Spleen (tissue), 7 donors: Measurements from ENCODE around the gene SORBS1.

Source experiments
- POLR2A ChIP-seq, 3 donors: fragments of 450-650 bp; IDR thresholded peaks; one replicate each; pipeline ENCODE4 v1.5.1; 2017; ENCODE audit warnings: antibody characterized with exemption in 3 of 3, mild to moderate bottlenecking in 1 of 3
- TF ChIP-seq, protein P1 (sequence below), 11 experiments: fragments of 200-600 bp in 7 of 11; fragments of 450-650 bp in 4 of 11; sonication (generic) in 4 of 11; IDR thresholded peaks in 8 of 11; conservative IDR thresholded peaks in 3 of 11; 1 replicate in 7 of 11; 2 replicates in 4 of 11; pipeline versions ENCODE4 v1.4.0 to v1.8.0; 2016 to 2021; ENCODE audit warnings: antibody characterized with exemption in 11 of 11, inconsistent platforms in 4 of 11, mild to moderate bottlenecking in 1 of 11
- donor health status: DM: no; HTN: no; CAD: no; lungs with moderate emphysema.
- donor health status: DM: no; HTN: no; CAD: no.
- donor health status: DM: no; HTN: no; CAD: no.

DNA sequence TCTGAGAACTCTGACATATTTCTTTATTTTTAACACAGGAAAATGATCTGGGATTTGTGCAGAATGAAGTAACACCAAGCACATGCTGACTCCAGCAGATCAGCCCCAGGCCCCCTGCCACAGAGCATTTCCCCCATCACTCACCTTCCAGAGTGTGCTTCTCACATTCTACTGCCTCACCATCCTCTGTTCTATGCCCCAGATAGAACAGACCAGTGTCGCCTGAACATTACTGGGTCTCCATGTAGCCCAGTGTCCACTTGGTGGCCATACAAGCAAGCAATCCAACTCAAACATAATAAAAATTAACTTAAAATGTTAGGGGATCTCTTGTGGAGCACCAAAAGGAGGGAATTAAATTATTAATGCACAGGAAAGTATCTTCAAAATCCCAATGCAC, 58.8 kb downstream of the SORBS1 start:
- TF ChIP-seq, protein P1, sequence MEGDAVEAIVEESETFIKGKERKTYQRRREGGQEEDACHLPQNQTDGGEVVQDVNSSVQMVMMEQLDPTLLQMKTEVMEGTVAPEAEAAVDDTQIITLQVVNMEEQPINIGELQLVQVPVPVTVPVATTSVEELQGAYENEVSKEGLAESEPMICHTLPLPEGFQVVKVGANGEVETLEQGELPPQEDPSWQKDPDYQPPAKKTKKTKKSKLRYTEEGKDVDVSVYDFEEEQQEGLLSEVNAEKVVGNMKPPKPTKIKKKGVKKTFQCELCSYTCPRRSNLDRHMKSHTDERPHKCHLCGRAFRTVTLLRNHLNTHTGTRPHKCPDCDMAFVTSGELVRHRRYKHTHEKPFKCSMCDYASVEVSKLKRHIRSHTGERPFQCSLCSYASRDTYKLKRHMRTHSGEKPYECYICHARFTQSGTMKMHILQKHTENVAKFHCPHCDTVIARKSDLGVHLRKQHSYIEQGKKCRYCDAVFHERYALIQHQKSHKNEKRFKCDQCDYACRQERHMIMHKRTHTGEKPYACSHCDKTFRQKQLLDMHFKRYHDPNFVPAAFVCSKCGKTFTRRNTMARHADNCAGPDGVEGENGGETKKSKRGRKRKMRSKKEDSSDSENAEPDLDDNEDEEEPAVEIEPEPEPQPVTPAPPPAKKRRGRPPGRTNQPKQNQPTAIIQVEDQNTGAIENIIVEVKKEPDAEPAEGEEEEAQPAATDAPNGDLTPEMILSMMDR (IDR thresholded peaks at IDR 0.05 in 8 of 11, conservative IDR thresholded peaks at IDR 0.05 in 3 of 11) = no peak
- no peak for TF ChIP-seq POLR2A (IDR thresholded peaks at IDR 0.05)
